ENCODE data around the gene UBAP2.

- TF ChIP-seq CTCF (IDR thresholded peaks at IDR 0.05) (no peak), POLR2A (IDR thresholded peaks at IDR 0.05) (no peak), EP300 (IDR thresholded peaks at IDR 0.05) (no peak)
Measured at GRCh38 chr9:33927694-33928093, 121.0 kb downstream of the UBAP2 start.

Measured in tibial nerve (tissue), 4 donors.